SK-N-SH (cell line): Measurements from ENCODE around the gene DNPEP. TPM values are rescaled to one million over a fixed set of nuclear protein-coding genes. Genes with fewer than 3 reads are reported as not detected.
A peak's percentile ranks its signal among the peaks of the same experiment; 100 is the strongest.

Experiments
- CTCF ChIA-PET: fragments of 300-600, 350-600 bp; formaldehyde crosslinking; extraction: SDS; loops from one replicate; lab custom pipeline; 2021; lab: Yijun Ruan, JAX
- POLR2A ChIA-PET: fragments of 350-600 bp; sonication (Branson Sonifier 250); formaldehyde crosslinking; extraction: SDS; loops from one replicate; lab custom pipeline; 2020; ENCODE audit warnings: antibody characterized with exemption, inconsistent platforms; lab: Yijun Ruan, JAX
- DNase-seq: peaks from one replicate; pipeline ENCODE4 v3.0.0; 2012
- H2AFZ ChIP-seq: fragments of 200-600 bp; sonication (generic); 2 replicates; pipeline ENCODE4 v1.8.1; 2016; ENCODE audit warnings: antibody characterized with exemption, mild to moderate bottlenecking, low read depth
- H3F3A ChIP-seq: fragments of 200-600 bp; sonication (generic); replicated peaks from 2 replicates; pipeline ENCODE3; 2016; ENCODE audit warnings: antibody characterized with exemption, mild to moderate bottlenecking; ENCODE audit not compliant: insufficient read depth
- H3K27ac ChIP-seq, 2 experiments: fragments of 200-500 bp in 1 of 2; fragments of 200-600 bp in 1 of 2; sonication (Bioruptor generic) in 1 of 2; sonication (generic), shearing (Covaris generic) in 1 of 2; 2 replicates each; pipeline versions ENCODE4 v1.5.1 to v1.6.1; 2014 to 2016; ENCODE audit warnings: low read depth in 2 of 2, inconsistent platforms in 1 of 2, low read length in 1 of 2, mild to moderate bottlenecking in 1 of 2, mixed read lengths in 1 of 2
- H3K27me3 ChIP-seq: fragments of 200-600 bp; sonication (generic), shearing (Covaris generic); 2 replicates; pipeline ENCODE4 v1.6.1; 2016; ENCODE audit warnings: mixed run types; ENCODE audit not compliant: insufficient read depth
- H3K36me3 ChIP-seq, 2 experiments: fragments of 200-500 bp in 1 of 2; fragments of 200-600 bp in 1 of 2; sonication (Bioruptor generic) in 1 of 2; sonication (generic) in 1 of 2; replicated peaks in 1 of 2; 2 replicates each; pipeline versions ENCODE3 to v1.5.1; 2014 to 2016; ENCODE audit warnings: low read length in 1 of 2, mild to moderate bottlenecking in 1 of 2; ENCODE audit not compliant: insufficient read depth in 2 of 2, control insufficient read depth in 1 of 2
- H3K4me1 ChIP-seq, 2 experiments: fragments of 200-500 bp in 1 of 2; fragments of 200-600 bp in 1 of 2; sonication (Bioruptor generic) in 1 of 2; sonication (generic), shearing (Covaris generic) in 1 of 2; 2 replicates each; pipeline versions ENCODE4 v1.5.1 to v1.6.1; 2014 to 2016; ENCODE audit warnings: low read depth in 1 of 2, low read length in 1 of 2, mixed run types in 1 of 2; ENCODE audit not compliant: insufficient read depth in 2 of 2, control insufficient read depth in 1 of 2
- H3K4me2 ChIP-seq: fragments of 200-600 bp; sonication (generic), shearing (Covaris generic); 2 replicates; pipeline ENCODE4 v1.6.1; 2017; ENCODE audit warnings: mixed run types
- H3K4me3 ChIP-seq, 2 experiments: fragments of 200-500 bp in 1 of 2; fragments of 200-600 bp in 1 of 2; sonication (Bioruptor generic) in 1 of 2; sonication (generic), shearing (Covaris generic) in 1 of 2; 2 replicates each; pipeline versions ENCODE4 v1.5.1 to v1.8.1; 2014 to 2016; ENCODE audit warnings: low read depth in 2 of 2, inconsistent platforms in 1 of 2, low read length in 1 of 2, mild to moderate bottlenecking in 1 of 2, mixed read lengths in 1 of 2, moderate library complexity in 1 of 2
- H3K79me2 ChIP-seq: fragments of 200-600 bp; sonication (generic); 2 replicates; pipeline ENCODE4 v1.8.1; 2017; ENCODE audit warnings: mild to moderate bottlenecking; ENCODE audit not compliant: insufficient read depth
- H3K9ac ChIP-seq: fragments of 200-600 bp; sonication (generic); 2 replicates; pipeline ENCODE4 v1.6.1; 2017; ENCODE audit warnings: mixed run types
- H3K9me2 ChIP-seq: fragments of 200-600 bp; sonication (generic); 2 replicates; pipeline ENCODE4 v1.6.1; 2017; ENCODE audit warnings: mixed run types
- H3K9me3 ChIP-seq: fragments of 200-600 bp; sonication (generic); 2 replicates; pipeline ENCODE4 v1.6.1; 2017; ENCODE audit warnings: mixed run types, mild to moderate bottlenecking, moderate library complexity
- H4K20me1 ChIP-seq: fragments of 200-600 bp; sonication (generic); 2 replicates; pipeline ENCODE4 v1.6.1; 2017; ENCODE audit warnings: mild to moderate bottlenecking, mixed run types; ENCODE audit not compliant: insufficient read depth
- CTCF ChIP-seq: fragments of 200-600 bp; sonication (generic); IDR thresholded peaks from 2 replicates; pipeline ENCODE4 v1.6.1; 2017; ENCODE audit warnings: antibody characterized with exemption, mild to moderate bottlenecking, moderate library complexity
- EZH2phosphoT487 ChIP-seq: fragments of 200-600 bp; sonication (generic); IDR thresholded peaks from 2 replicates; pipeline ENCODE4 v1.6.1; 2017; ENCODE audit warnings: low read depth, mixed run types, mild to moderate bottlenecking, antibody characterized with exemption, moderate library complexity, borderline replicate concordance
- GABPA ChIP-seq: IDR thresholded peaks from 2 replicates; pipeline ENCODE4 v1.4.0; 2012; ENCODE audit warnings: low read depth, mild to moderate bottlenecking
- MEF2A ChIP-seq: IDR thresholded peaks from 2 replicates; pipeline ENCODE4 v1.4.0; 2012; ENCODE audit warnings: low read depth, borderline replicate concordance
- NFIC ChIP-seq: IDR thresholded peaks from 2 replicates; pipeline ENCODE4 v1.4.0; 2012; ENCODE audit warnings: borderline replicate concordance
- PBX3 ChIP-seq: IDR thresholded peaks from 2 replicates; pipeline ENCODE4; 2012
- POLR2AphosphoS5 ChIP-seq: IDR thresholded peaks from 2 replicates; pipeline ENCODE4 v1.6.1; 2012; ENCODE audit warnings: low read depth, low read length
- RAD21 ChIP-seq: IDR thresholded peaks from 2 replicates; pipeline ENCODE4 v1.6.1; 2012; ENCODE audit warnings: mild to moderate bottlenecking, low read length
- SIN3A ChIP-seq: IDR thresholded peaks from 2 replicates; pipeline ENCODE4 v1.6.1; 2012; ENCODE audit warnings: low read depth, mild to moderate bottlenecking, low read length, moderate library complexity, borderline replicate concordance
- SMC3 ChIP-seq: IDR thresholded peaks from 2 replicates; pipeline ENCODE4 v1.6.1; 2012; ENCODE audit warnings: low read depth, low read length, improper control_type of control experiment
- USF2 ChIP-seq: fragments of 150-350 bp; IDR thresholded peaks from 2 replicates; pipeline ENCODE4 v1.6.1; 2017; ENCODE audit warnings: antibody characterized with exemption, low read length, low read depth, borderline replicate concordance
- WGBS: methylation state at CpG from one replicate; pipeline ENCODE4 v1.1.6; 2017; ENCODE audit warnings: low lambda C conversion rate; 5-methylcytosine and 5-hydroxymethylcytosine counted together
- polyA plus RNA-seq, 3 experiments: library from polyadenylated mRNA; depleted of rRNA; stranded (reverse); fragments of >200 nt; gene quantifications; 2 replicates each; pipeline ENCODE4 v1.2.3, GENCODE V29; 2012

Gene DNPEP
- polyA plus RNA-seq, 1 of the 3 experiments (the other 2 are of a cell fraction) = 80.7 TPM

GRCh38 chr2:219386532-219387280 lies 1.0 kb downstream of the DNPEP start:
- H3K4me2 ChIP-seq = peak overlapping the region; percentile 99
- H3K4me3 ChIP-seq = peak overlapping the region; percentile 86 to 100
- POLR2A ChIA-PET = interaction anchor here (1.0 to 2.1 kb wide), 2 partner anchors 8 to 78 kb away, joined by 3 to 5 read pairs; no protein-coding TSS in a partner anchor
- no peak for DNase-seq
- no peak for TF ChIP-seq USF2
- WGBS = 58% methylated on average over 19 of the region's 19 CpGs
- H2AFZ ChIP-seq = peak overlapping the region; percentile 81
- H3K4me1 ChIP-seq = peaks cover 3 to 16% of the 10 kb centered on the region in 2 experiments; a peak in 1 of 4 replicates
- H4K20me1 ChIP-seq = no peaks in the 10 kb centered on the region
- H3K27me3 ChIP-seq = no peaks in the 10 kb centered on the region
- H3K27ac ChIP-seq = peak overlapping the region; percentile 82 to 95; a peak in 3 of 4 replicates
- H3K36me3 ChIP-seq = peaks cover 24 to 45% of the 10 kb centered on the region in 2 experiments
- no peaks in the 10 kb centered on the region for H3K9me2 ChIP-seq
- CTCF ChIA-PET = interaction anchor here (0.6 to 7.7 kb wide), 6 partner anchors 8 to 216 kb away, joined by 3 to 52 read pairs (median 6); partner anchors contain the start of genes PTPRN and SLC23A3
- peak overlapping the region; percentile 94 for H3K9ac ChIP-seq
- H3K79me2 ChIP-seq = peaks cover 13% of the 10 kb centered on the region
- H3K9me3 ChIP-seq = no peaks in the 10 kb centered on the region
- peaks cover 8% of the 10 kb centered on the region for H3F3A ChIP-seq

GRCh38 chr2:219385958-219386520 lies 1.7 kb downstream of the DNPEP start:
- Histone ChIP-seq H2AFZ (no peak overlapping the region), H3K36me3 (peaks cover 26 to 52% of the 10 kb centered on the region in 2 experiments), H3K79me2 (peaks cover 13% of the 10 kb centered on the region), H3K4me3 (peak overlapping the region in 1 of 2 experiments; percentile 100; a peak in 2 of 4 replicates), H3K4me2 (peak overlapping the region; percentile 99), H3K27ac (no peak overlapping the region), H3F3A (peaks cover 8% of the 10 kb centered on the region), H3K9me2 (no peaks in the 10 kb centered on the region), H3K9me3 (no peaks in the 10 kb centered on the region), H3K4me1 (peaks cover 3 to 16% of the 10 kb centered on the region in 2 experiments; a peak in 1 of 4 replicates), H4K20me1 (no peaks in the 10 kb centered on the region), H3K27me3 (no peaks in the 10 kb centered on the region), H3K9ac (no peak overlapping the region)
- 96% methylated on average over 19 of the region's 19 CpGs for WGBS
- POLR2A ChIA-PET = no interaction called here
- TF ChIP-seq SIN3A (no peak), POLR2AphosphoS5 (no peak), GABPA (no peak), SMC3 (no peak), CTCF (no peak), RAD21 (no peak), MEF2A (no peak), PBX3 (no peak), EZH2phosphoT487 (no peak), NFIC (no peak)
- CTCF ChIA-PET = no interaction called here
- DNase-seq = no peak
